HepG2 (cell line): Measurements from ENCODE around the gene SULT1E1. TPM values are rescaled to one million over a fixed set of nuclear protein-coding genes. Genes with fewer than 3 reads are reported as not detected.
A peak's percentile ranks its signal among the peaks of the same experiment; 100 is the strongest.

Experiments
- DNMT3B ChIP-seq: conservative IDR thresholded peaks from 2 replicates; pipeline ENCODE4 v1.6.1; 2016; ENCODE audit warnings: missing biosample characterization, control low read depth
- FOXK2 ChIP-seq: fragments of 450-650 bp; IDR thresholded peaks from 2 replicates; pipeline ENCODE4 v1.6.1; 2016
- HES4 ChIP-seq: sonication (generic); formaldehyde crosslinking; IDR thresholded peaks from 2 replicates; pipeline ENCODE4 v1.9.0; 2021; ENCODE audit warnings: mild to moderate bottlenecking, missing genetic modification reagents, borderline replicate concordance
- MTA3 ChIP-seq: sonication (generic); formaldehyde crosslinking; IDR thresholded peaks from 2 replicates; pipeline ENCODE4 v1.4.0; 2020; ENCODE audit warnings: missing genetic modification reagents
- ZNF614 ChIP-seq: IDR thresholded peaks from 2 replicates; pipeline ENCODE4 v1.6.1; 2018; ENCODE audit warnings: missing biosample characterization, missing genetic modification reagents, inconsistent platforms, borderline replicate concordance
- ZNF75D ChIP-seq: sonication (generic); formaldehyde crosslinking; IDR thresholded peaks from 2 replicates; pipeline ENCODE4 v1.8.1; 2023; ENCODE audit warnings: missing genetic modification reagents, mild to moderate bottlenecking, borderline replicate concordance
- polyA plus RNA-seq, 8 experiments: library from polyadenylated mRNA; depleted of rRNA in 3 of 8; stranded (reverse) in 7 of 8; unstranded in 1 of 8; fragments of >200 nt; fragmentation: Illumina TruSeq in 4 of 8; extraction: Trizol in 4 of 8; gene quantifications; 2 replicates each; pipeline versions ENCODE4 v1.2.1 to v1.2.3, GENCODE V29; 2011 to 2016; ENCODE audit warnings: low read depth in 4 of 8, missing spikeins in 1 of 8, mixed read lengths in 1 of 8; ENCODE audit not compliant: insufficient read depth in 1 of 8
- total RNA-seq, 5 experiments: library from RNA; depleted of rRNA; stranded (reverse); fragments of >200 nt; fragmentation: Illumina TruSeq; extraction: Trizol; gene quantifications; 2 replicates each; pipeline ENCODE4 v1.2.3, GENCODE V29; 2016; ENCODE audit warnings: low read depth in 1 of 5
- TF ChIP-seq, protein P1 (sequence below), 2 experiments: fragments of 450-650 bp in 1 of 2; sonication (generic) in 1 of 2; formaldehyde crosslinking in 1 of 2; IDR thresholded peaks; 2 replicates each; pipeline versions ENCODE4 v1.6.1 to v1.8.0; 2016 to 2022; ENCODE audit warnings: antibody characterized with exemption in 1 of 2, mild to moderate bottlenecking in 1 of 2, missing genetic modification reagents in 1 of 2
- TF ChIP-seq, protein P2 (sequence below): IDR thresholded peaks from 2 replicates; pipeline ENCODE4 v1.6.1; 2016; ENCODE audit warnings: missing compliant biosample characterization, missing genetic modification reagents, borderline replicate concordance
- TF ChIP-seq, protein P3 (sequence below): sonication (generic); formaldehyde crosslinking; IDR thresholded peaks from 2 replicates; pipeline ENCODE4 v1.4.0; 2020; ENCODE audit warnings: missing genetic modification reagents, borderline replicate concordance
- TF ChIP-seq, protein P4 (sequence below): IDR thresholded peaks from 2 replicates; pipeline ENCODE4 v1.6.1; 2016
- TF ChIP-seq, protein P5 (sequence below): sonication (generic); formaldehyde crosslinking; IDR thresholded peaks from 2 replicates; pipeline ENCODE4 v1.5.0; 2020; ENCODE audit warnings: mild to moderate bottlenecking, low read depth, missing genetic modification reagents, borderline replicate concordance

SULT1E1 gene
- total and polyA plus RNA-seq, 2 of the 13 experiments (the other 11 are each of a cell fraction or from before 2014, with no cell fraction given) = 1.7 to 3.9 TPM

DNA sequence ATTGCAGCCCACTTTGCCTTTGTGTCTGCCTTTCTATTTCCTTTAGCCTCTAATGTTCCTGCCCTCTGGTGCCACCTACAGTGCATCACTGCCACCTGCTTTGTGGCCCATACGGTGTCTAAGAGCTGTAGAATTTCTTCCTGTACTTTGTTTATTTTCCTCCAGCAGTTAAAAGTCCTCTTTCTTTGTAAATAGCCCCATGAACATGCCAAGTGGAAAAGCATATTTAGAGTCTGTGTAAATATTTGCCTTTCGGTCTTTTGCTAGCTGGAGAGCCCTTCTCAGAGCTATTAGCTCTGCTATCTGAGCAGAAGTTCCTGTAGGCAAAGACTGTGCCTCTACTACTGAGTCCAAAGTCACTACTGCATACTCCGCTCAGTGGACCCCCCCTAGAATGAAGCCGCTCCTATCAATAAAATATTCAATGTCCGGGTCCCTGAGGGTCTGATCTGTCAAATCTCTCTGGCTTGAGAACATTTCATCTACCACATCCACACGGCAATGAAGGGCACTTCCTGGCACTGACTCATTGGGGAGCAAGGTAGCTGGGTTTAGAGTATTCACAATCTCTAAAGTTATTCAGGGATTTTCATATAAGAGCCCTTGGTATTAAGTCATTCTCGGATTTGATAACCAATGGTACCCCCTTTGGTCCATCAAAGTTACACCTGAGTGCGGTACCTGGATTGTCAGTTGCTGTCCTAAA, 36.3 kb downstream of the SULT1E1 start (continued):
- TF ChIP-seq, protein P1, sequence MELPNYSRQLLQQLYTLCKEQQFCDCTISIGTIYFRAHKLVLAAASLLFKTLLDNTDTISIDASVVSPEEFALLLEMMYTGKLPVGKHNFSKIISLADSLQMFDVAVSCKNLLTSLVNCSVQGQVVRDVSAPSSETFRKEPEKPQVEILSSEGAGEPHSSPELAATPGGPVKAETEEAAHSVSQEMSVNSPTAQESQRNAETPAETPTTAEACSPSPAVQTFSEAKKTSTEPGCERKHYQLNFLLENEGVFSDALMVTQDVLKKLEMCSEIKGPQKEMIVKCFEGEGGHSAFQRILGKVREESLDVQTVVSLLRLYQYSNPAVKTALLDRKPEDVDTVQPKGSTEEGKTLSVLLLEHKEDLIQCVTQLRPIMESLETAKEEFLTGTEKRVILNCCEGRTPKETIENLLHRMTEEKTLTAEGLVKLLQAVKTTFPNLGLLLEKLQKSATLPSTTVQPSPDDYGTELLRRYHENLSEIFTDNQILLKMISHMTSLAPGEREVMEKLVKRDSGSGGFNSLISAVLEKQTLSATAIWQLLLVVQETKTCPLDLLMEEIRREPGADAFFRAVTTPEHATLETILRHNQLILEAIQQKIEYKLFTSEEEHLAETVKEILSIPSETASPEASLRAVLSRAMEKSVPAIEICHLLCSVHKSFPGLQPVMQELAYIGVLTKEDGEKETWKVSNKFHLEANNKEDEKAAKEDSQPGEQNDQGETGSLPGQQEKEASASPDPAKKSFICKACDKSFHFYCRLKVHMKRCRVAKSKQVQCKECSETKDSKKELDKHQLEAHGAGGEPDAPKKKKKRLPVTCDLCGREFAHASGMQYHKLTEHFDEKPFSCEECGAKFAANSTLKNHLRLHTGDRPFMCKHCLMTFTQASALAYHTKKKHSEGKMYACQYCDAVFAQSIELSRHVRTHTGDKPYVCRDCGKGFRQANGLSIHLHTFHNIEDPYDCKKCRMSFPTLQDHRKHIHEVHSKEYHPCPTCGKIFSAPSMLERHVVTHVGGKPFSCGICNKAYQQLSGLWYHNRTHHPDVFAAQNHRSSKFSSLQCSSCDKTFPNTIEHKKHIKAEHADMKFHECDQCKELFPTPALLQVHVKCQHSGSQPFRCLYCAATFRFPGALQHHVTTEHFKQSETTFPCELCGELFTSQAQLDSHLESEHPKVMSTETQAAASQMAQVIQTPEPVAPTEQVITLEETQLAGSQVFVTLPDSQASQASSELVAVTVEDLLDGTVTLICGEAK (IDR thresholded peaks at IDR 0.05) = no peak
- TF ChIP-seq, protein P1 (CRISPR knock-in tag; IDR thresholded peaks at IDR 0.05) = no peak
- TF ChIP-seq, protein P2, sequence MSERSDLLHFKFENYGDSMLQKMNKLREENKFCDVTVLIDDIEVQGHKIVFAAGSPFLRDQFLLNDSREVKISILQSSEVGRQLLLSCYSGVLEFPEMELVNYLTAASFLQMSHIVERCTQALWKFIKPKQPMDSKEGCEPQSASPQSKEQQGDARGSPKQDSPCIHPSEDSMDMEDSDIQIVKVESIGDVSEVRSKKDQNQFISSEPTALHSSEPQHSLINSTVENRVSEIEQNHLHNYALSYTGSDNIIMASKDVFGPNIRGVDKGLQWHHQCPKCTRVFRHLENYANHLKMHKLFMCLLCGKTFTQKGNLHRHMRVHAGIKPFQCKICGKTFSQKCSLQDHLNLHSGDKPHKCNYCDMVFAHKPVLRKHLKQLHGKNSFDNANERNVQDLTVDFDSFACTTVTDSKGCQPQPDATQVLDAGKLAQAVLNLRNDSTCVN = no peak; the same call in 1 of the 2 replicates
- peak; percentile 91 for TF ChIP-seq FOXK2
- TF ChIP-seq, protein P3, sequence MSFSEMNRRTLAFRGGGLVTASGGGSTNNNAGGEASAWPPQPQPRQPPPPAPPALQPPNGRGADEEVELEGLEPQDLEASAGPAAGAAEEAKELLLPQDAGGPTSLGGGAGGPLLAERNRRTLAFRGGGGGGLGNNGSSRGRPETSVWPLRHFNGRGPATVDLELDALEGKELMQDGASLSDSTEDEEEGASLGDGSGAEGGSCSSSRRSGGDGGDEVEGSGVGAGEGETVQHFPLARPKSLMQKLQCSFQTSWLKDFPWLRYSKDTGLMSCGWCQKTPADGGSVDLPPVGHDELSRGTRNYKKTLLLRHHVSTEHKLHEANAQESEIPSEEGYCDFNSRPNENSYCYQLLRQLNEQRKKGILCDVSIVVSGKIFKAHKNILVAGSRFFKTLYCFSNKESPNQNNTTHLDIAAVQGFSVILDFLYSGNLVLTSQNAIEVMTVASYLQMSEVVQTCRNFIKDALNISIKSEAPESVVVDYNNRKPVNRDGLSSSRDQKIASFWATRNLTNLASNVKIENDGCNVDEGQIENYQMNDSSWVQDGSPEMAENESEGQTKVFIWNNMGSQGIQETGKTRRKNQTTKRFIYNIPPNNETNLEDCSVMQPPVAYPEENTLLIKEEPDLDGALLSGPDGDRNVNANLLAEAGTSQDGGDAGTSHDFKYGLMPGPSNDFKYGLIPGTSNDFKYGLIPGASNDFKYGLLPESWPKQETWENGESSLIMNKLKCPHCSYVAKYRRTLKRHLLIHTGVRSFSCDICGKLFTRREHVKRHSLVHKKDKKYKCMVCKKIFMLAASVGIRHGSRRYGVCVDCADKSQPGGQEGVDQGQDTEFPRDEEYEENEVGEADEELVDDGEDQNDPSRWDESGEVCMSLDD (CRISPR knock-in tag) = no peak
- no peak for TF ChIP-seq HES4 (CRISPR knock-in tag)
- peak; percentile 94 for TF ChIP-seq ZNF614 (CRISPR knock-in tag)
- TF ChIP-seq, protein P4, sequence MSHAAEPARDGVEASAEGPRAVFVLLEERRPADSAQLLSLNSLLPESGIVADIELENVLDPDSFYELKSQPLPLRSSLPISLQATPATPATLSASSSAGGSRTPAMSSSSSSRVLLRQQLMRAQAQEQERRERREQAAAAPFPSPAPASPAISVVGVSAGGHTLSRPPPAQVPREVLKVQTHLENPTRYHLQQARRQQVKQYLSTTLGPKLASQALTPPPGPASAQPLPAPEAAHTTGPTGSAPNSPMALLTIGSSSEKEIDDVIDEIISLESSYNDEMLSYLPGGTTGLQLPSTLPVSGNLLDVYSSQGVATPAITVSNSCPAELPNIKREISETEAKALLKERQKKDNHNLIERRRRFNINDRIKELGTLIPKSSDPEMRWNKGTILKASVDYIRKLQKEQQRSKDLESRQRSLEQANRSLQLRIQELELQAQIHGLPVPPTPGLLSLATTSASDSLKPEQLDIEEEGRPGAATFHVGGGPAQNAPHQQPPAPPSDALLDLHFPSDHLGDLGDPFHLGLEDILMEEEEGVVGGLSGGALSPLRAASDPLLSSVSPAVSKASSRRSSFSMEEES = peak; percentile 72; the same call in 1 of the 2 replicates
- no peak for TF ChIP-seq MTA3 (CRISPR knock-in tag)
- TF ChIP-seq ZNF75D (CRISPR knock-in tag) = no peak
- TF ChIP-seq, protein P5, sequence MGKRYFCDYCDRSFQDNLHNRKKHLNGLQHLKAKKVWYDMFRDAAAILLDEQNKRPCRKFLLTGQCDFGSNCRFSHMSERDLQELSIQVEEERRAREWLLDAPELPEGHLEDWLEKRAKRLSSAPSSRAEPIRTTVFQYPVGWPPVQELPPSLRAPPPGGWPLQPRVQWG (CRISPR knock-in tag) = no peak
- no peak; the same call in 1 of the 2 replicates for TF ChIP-seq DNMT3B
